DOHH2 (cell line): ENCODE results near the gene CCDC8.
"Not testable (repeated sequence)": the region's sequence is repeated elsewhere in the genome, so short reads cannot be mapped to it uniquely, and the experiment has no call there.

Source experiments
- H3F3A ChIP-seq: fragments of 200-600 bp; sonication (generic), shearing (Covaris generic); 2 replicates; pipeline ENCODE4 v1.6.0; 2016; ENCODE audit warnings: antibody characterized with exemption, mild to moderate bottlenecking; ENCODE audit not compliant: control insufficient read depth, insufficient read depth
- H3K27ac ChIP-seq: fragments of 200-600 bp; sonication (generic); 2 replicates; pipeline ENCODE4 v1.5.1; 2014; ENCODE audit warnings: low read depth, mild to moderate bottlenecking, low read length, moderate library complexity
- H3K27me3 ChIP-seq: fragments of 200-600 bp; sonication (generic); 2 replicates; pipeline ENCODE4 v1.6.1; 2014; ENCODE audit warnings: mild to moderate bottlenecking, low read length, mixed read lengths; ENCODE audit not compliant: control insufficient read depth
- H3K36me3 ChIP-seq: fragments of 200-600 bp; sonication (generic); 2 replicates; pipeline ENCODE4 v1.6.1; 2014; ENCODE audit warnings: mild to moderate bottlenecking, low read length, moderate library complexity, mixed read lengths; ENCODE audit not compliant: control insufficient read depth
- H3K4me1 ChIP-seq: fragments of 200-600 bp; sonication (generic); 2 replicates; pipeline ENCODE4 v1.6.1; 2014; ENCODE audit warnings: mild to moderate bottlenecking, low read length, mixed read lengths; ENCODE audit not compliant: control insufficient read depth
- H3K4me2 ChIP-seq: fragments of 200-600 bp; sonication (generic); 2 replicates; pipeline ENCODE4 v1.6.0; 2014; ENCODE audit warnings: mild to moderate bottlenecking, low read length, moderate library complexity
- H3K4me3 ChIP-seq: fragments of 200-600 bp; sonication (generic); 2 replicates; pipeline ENCODE4 v1.5.1; 2014; ENCODE audit warnings: mild to moderate bottlenecking, low read length, mixed read lengths
- H3K79me2 ChIP-seq: fragments of 200-600 bp; sonication (generic); 2 replicates; pipeline ENCODE4 v1.6.1; 2014; ENCODE audit warnings: mild to moderate bottlenecking, low read length, mixed read lengths; ENCODE audit not compliant: control insufficient read depth
- H3K9me2 ChIP-seq: fragments of 200-600 bp; sonication (generic); replicated peaks from 2 replicates; pipeline ENCODE4 v1.6.1; 2014; ENCODE audit warnings: mild to moderate bottlenecking, low read length, mixed read lengths; ENCODE audit not compliant: control insufficient read depth
- H3K9me3 ChIP-seq: fragments of 200-600 bp; sonication (generic); 2 replicates; pipeline ENCODE4 v1.6.1; 2014; ENCODE audit warnings: antibody characterized with exemption, low read length, mixed read lengths; ENCODE audit not compliant: control insufficient read depth, insufficient read depth
- H4K20me1 ChIP-seq: fragments of 200-600 bp; sonication (generic); 2 replicates; pipeline ENCODE4 v1.6.0; 2014; ENCODE audit warnings: low read depth, mild to moderate bottlenecking, antibody characterized with exemption, low read length, moderate library complexity; ENCODE audit not compliant: control insufficient read depth, insufficient read depth
- EZH2phosphoT487 ChIP-seq: fragments of 200-600 bp; sonication (generic); IDR thresholded peaks from 2 replicates; pipeline ENCODE4 v1.6.1; 2017; ENCODE audit warnings: borderline replicate concordance, mild to moderate bottlenecking, antibody characterized with exemption, low read length, moderate library complexity, mixed read lengths
- TF ChIP-seq, protein P1 (sequence below): fragments of 200-600 bp; sonication (generic); IDR thresholded peaks from one replicate; pipeline ENCODE4 v1.5.1; 2014; ENCODE audit warnings: antibody characterized with exemption, mild to moderate bottlenecking, low read depth, low read length; ENCODE audit not compliant: poor library complexity, severe bottlenecking

CCDC8 gene

DNA sequence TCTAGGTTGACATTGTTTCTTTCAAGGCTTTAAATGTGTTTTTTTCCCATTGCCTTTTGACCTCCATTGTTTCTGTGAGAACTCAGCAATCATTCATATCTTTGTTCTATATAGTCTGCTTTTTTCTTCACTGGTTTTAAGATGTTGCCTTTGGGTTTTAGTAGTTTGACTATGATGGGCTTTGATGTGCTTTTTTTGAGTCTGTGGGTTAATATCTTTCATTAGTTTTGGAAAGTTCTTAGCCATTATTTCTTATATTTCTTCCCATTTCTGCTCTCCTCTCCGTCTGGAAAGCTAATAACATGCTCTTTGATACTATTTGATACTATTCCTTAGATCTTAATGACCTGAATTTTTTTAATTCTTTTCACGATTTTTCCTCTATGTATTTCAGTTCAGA is 32.7 kb downstream of the CCDC8 start:
- Histone ChIP-seq H3K27ac (peak overlapping the region; percentile 37; the same call in 1 of the 2 replicates), H4K20me1 (peaks cover 9% of the 10 kb centered on the region; the same call in 1 of the 2 replicates), H3K27me3 (no peaks in the 10 kb centered on the region), H3K4me3 (no peak overlapping the region), H3K79me2 (peaks cover 47% of the 10 kb centered on the region), H3K4me2 (peak overlapping the region; percentile 37; the same call in 1 of the 2 replicates), H3K36me3 (peaks cover 96% of the 10 kb centered on the region), H3F3A (peaks cover 2% of the 10 kb centered on the region; the same call in 1 of the 2 replicates), H3K4me1 (peaks cover 25% of the 10 kb centered on the region), H3K9me2 (no peaks in the 10 kb centered on the region), H3K9me3 (no peaks in the 10 kb centered on the region)
- TF ChIP-seq, protein P1, sequence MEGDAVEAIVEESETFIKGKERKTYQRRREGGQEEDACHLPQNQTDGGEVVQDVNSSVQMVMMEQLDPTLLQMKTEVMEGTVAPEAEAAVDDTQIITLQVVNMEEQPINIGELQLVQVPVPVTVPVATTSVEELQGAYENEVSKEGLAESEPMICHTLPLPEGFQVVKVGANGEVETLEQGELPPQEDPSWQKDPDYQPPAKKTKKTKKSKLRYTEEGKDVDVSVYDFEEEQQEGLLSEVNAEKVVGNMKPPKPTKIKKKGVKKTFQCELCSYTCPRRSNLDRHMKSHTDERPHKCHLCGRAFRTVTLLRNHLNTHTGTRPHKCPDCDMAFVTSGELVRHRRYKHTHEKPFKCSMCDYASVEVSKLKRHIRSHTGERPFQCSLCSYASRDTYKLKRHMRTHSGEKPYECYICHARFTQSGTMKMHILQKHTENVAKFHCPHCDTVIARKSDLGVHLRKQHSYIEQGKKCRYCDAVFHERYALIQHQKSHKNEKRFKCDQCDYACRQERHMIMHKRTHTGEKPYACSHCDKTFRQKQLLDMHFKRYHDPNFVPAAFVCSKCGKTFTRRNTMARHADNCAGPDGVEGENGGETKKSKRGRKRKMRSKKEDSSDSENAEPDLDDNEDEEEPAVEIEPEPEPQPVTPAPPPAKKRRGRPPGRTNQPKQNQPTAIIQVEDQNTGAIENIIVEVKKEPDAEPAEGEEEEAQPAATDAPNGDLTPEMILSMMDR = no peak
- no peak for TF ChIP-seq EZH2phosphoT487

DNA sequence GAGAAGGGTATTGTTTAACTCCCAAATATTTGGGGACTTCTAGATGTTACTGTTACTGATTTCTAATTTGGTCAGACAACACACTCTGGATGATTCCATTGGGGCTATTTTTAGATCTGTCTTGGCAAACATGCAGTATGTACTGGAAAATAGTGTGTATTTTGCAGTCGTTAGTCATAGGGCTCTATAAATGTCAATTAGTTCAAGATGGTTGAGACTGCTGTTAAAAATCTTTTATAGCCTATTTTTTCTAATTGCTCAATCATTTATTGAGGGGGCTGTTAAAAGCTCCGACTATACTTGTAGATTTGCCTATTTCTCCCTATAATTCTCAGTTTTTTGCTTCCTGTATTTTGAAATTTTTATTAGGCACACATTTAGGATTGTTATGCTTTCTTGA is 35.1 kb downstream of the CCDC8 start:
- TF ChIP-seq, protein P1 = no peak
- no peak for TF ChIP-seq EZH2phosphoT487
- Histone ChIP-seq H3K4me2 (no peak overlapping the region), H4K20me1 (peaks cover 9% of the 10 kb centered on the region; the same call in 1 of the 2 replicates), H3K4me3 (no peak overlapping the region), H3K9me2 (no peaks in the 10 kb centered on the region), H3K79me2 (peaks cover 65% of the 10 kb centered on the region), H3K36me3 (peaks cover 83% of the 10 kb centered on the region), H3F3A (peaks cover 2% of the 10 kb centered on the region; the same call in 1 of the 2 replicates), H3K27ac (no peak overlapping the region), H3K4me1 (peaks cover 25% of the 10 kb centered on the region), H3K9me3 (no peaks in the 10 kb centered on the region), H3K27me3 (no peaks in the 10 kb centered on the region)

DNA sequence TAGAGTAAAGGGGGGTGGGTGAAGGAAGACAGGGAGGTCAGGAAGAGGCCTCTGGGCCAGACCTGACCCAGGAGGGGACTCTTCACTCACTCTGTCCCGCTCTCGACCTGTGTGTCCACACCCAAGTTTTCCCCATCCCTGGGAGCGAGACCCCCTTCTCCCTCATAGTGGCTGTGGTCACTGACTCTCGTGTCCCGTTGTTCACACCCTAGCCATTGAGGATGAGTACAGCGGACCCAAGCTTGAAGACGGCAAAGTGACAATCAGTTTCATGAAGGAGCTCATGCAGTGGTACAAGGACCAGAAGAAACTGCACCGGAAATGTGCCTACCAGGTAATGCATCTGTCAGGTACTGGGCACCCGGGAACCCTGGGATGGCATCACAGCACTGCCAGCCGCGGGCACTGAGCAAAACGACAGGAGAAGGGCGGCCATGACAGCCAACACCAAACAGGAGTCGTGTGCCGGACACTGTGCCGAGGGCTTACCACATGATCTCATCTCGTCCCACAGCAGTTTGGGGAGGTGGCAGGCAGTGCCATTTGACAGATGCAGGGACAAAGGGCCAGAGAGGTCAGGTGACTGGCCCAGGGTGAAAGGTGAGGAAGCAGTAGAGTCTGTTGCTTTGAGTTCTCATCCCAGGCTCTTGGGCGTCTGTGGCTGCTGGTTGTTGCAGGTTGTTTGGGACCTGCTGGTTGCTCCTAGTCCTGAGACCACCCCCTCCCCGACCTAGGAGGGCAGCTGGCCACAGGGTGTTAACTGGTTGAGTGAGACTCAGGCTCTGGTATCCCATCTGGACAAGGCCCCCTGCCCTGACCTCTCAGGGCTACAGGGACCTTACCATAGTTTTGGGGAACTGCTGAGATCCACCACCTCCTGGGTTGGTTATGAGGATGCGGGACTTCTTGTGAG is 36.9 kb downstream of the CCDC8 start:
- Histone ChIP-seq H3K4me1 (peaks cover 25% of the 10 kb centered on the region), H3K9me3 (no peaks in the 10 kb centered on the region), H4K20me1 (peaks cover 21% of the 10 kb centered on the region; the same call in 1 of the 2 replicates), H3K79me2 (peaks cover 77% of the 10 kb centered on the region), H3K36me3 (peaks cover 82% of the 10 kb centered on the region), H3K27ac (no peak overlapping the region), H3K4me3 (no peak overlapping the region), H3F3A (peaks cover 2% of the 10 kb centered on the region; the same call in 1 of the 2 replicates), H3K9me2 (no peaks in the 10 kb centered on the region), H3K4me2 (no peak overlapping the region), H3K27me3 (no peaks in the 10 kb centered on the region)
- TF ChIP-seq, protein P1 = no peak
- TF ChIP-seq EZH2phosphoT487 = no peak

DNA sequence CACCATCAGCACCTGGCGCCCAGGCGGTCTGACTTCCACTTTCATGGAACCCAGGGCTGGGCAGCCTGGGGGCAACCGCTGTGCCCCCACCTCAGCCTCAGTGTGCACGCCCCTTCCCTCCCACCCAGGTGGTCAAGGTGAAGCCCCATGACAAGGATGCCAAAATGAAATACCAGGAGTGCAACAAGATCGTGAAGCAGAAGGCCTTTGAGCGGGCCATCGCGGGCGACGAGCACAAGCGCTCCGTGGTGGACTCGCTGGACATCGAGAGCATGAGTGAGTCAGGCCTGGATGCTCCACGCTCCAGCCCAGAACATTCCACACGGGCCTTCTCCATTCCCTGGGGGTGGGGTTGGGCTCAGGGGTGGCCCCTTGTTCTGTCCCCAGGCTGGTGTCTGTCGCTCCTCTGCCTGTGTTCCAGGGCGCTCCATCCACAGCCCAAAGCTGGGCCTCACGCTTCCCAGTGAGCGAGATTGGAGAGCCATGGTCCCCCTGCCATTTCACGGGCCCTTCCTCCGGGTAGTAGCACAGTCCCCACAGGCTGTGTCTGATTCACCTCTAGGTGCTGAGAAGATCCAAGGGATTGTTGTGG is 37.8 kb downstream of the CCDC8 start:
- not testable (repeated sequence) for H3K27ac ChIP-seq, H3K4me3 ChIP-seq, H3F3A ChIP-seq, H3K27me3 ChIP-seq, H3K9me3 ChIP-seq, H3K4me2 ChIP-seq, H3K9me2 ChIP-seq
- H3K36me3 ChIP-seq = peaks cover 77% of the 10 kb centered on the region
- H4K20me1 ChIP-seq = peaks cover 17% of the 10 kb centered on the region; the same call in 1 of the 2 replicates
- peaks cover 76% of the 10 kb centered on the region for H3K79me2 ChIP-seq
- H3K4me1 ChIP-seq = peaks cover 24% of the 10 kb centered on the region
